Measurements from ENCODE around the gene CILP2.

Gene CILP2

DNA sequence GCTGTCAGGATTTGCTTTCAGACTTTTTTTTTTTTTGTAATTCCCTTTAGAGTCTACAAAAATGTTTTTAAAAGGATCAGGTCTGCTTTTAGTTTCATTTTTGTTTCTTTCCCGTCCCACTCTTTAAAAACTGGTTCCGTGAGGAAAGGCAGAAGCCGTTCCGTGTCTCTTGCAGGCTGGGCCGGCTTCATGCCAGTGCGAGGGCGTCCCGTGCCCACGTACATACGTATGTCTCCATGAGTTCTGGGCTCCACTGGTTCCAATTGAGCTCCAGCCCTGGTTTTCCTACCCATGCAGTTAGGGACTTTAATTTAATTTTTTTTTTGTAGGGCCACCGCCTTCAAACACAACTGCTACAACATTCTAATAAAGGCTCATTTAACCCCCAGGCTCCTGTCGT lies 31.5 kb upstream of the CILP2 start:
- DNase-seq = no peak

DNA sequence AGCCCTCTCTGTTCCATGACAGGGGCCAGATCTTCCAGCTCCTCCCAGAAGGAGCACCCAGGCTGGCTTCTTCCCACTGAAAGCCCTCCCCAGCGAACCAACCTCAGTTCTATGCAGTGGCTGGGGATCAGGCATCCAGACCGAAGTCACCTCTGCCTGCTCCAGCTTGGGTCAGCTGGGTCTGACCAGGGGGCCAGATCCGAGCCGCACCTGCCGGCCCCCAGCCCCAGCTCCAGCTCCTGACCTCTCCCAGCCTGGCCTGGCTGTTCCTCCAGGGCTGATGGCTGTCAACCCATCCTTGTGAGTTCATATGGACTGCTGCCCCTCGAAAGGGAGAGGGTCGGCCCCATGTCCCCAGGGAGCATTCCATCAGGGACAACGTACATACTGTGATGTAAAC lies 30.7 kb upstream of the CILP2 start:
- DNase-seq = no peak

DNA sequence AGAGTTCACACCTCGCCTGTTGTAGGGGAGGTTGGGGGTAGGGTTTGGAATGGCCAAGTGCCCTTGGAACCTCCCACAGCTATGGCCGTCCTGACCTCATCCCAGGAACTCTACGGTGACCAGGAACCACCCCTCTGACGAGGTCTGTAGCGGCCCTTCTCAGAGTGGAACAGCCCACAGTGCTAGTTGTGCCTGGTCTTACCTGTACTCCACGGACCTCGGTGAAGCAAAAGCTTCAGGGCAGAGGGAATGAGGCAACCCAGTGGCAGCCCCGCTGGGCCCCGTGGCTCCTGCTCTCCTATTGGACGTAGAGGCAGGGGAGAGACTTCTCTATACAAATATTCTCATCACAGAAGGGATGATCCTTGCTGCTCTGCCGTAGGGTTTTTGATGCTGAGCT lies 29.8 kb upstream of the CILP2 start:
- no peak for DNase-seq

DNA sequence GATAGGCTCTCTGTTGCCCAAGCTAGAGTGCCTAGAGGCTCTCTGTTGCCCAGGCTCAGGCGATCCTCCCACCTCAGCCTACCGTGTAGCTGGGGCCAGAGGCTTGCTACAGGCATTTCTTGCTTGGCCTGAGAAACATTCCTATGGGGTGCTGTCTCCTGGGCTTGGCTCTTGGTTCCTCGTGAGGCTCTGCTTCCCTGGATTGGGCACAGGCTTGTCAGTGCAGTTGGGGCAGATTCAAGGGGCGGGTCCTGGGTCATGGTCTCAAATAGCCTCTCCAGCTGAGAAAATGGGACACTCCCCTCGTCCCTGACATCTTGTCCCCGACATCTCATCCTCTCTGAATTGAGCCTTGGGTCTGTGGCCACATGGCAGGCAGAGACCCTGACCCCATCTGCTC lies 27.6 kb upstream of the CILP2 start:
- DNase-seq = no peak

DNA sequence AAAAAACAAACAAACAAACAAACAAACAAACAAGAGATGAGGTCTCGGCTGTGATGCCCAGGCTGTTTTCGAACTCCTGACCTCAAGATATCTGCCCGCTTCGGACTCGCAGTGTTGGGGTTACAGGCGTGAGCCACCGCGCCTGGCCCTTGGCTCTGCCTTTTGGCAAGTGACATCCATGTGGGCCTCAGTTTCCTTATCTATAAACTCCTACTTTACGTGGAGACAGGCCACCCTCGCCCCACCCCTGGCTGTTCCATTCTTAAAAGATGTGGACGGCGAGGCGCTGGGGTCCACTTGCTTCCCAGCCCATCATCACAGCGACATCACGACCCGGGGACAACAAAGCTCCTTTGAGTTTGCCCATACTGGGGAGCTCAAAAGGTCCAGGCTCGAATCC lies 24.4 kb upstream of the CILP2 start:
- no peak for DNase-seq

DNA sequence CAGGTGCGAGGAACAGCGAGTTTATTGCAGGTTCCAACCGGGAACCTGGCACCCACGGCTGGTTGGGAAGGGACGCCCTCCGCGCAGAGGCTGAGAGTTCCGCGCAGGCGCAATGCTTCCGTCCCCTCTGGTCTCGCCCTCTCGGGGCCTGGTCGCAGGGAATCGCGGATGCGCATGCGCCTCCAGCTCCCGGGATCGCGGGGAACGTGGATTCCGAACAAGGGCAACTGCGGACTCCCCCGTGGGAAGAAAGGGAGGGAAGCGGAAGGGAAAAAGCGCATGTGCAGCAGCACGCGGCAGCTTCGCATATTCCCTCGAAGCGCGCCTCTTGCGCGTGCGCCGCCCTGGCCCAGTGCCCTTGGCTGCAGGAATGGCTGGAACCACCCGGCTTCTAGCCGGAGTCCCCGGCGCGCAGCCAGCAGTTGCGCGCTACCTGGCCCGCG lies 23.8 kb upstream of the CILP2 start:
- no peak for DNase-seq

DNA sequence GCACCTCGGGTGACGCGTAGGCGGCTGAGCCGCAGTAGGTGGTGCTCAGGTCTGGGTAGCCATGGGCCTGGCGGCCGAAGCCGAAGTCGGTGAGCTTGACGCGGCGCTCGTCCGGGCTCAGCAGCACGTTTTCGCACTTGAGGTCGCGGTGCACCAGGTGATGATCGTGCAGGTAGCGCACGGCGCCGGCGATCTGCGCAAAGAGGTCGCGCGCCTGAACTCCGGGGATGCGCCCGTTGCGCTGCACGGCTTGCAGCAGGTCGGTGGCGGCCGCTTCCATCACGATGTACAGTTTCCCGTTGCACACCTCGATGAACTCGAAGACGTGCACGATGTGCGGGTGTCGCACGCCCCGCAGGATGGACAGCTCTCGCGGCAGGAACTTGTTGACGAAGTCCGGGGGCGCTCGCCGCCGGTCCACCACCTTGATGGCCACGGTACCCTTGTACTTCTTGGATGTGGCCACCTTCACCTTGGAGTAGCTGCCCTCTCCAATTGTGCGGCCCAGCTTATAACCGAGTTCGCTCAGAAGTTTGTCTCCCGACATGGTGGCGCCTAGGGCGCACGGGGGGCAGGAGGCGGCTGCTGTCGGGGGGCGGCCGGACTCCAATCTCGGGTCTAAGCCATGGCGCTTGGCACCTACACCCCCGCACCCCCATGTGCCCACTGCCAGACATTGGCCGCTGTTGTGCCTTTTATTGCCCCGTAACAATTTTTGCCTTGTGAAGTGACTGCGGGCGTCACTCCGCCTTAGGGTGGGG lies 23.0 kb upstream of the CILP2 start, which contains the start of gene TSSK6:
TSS of gene TSSK6 (minus strand) at position 668 of the 761 bp plus-strand sequence. CDS start at position 547, 121 bp downstream.
- DNase-seq = no peak

DNA sequence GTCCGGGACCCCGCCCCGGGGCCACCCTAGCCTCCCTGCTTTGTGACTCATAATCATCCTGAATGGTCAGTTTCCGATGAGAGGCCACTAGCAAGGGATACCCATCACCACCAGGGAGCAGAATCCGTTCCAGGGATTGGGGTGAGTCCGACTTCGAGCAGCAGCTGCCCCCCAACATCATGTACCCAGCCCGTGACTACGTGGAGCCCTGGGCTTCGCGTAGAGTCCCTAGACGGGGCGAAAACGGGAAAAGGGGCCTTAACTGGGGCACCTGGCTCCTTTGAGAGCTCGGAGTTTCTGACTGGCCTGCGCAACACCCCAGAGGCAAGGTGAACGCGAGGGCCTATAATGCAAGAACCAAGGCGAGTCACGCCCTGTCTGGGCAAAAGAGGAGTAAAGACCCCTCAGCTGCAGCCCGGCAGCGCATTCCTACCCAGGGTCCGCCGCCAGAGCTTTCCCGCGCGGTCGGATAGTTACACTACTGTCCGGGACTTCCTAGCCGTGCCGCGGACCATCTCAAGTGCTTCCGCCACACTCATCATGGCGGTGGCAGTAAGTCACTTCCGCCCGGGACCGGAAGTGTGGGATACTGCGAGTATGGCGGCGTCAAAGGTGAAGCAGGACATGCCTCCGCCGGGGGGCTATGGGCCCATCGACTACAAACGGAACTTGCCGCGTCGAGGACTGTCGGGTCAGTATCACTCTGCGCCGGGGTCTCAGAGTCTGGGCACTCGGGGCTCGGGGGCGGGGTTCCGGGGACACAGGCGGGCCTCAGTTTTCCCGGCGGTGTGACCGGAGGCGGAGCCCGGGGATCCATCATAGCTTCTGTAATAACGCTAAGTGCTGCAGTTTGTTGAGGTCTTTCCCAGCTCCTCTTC lies 22.2 kb upstream of the CILP2 start, which contains the start of gene NDUFA13:
TSS of gene NDUFA13 (plus strand) at position 584 of the 878 bp plus-strand sequence. CDS start at position 598, 14 bp downstream.
- DNase-seq = peak; percentile 85

DNA sequence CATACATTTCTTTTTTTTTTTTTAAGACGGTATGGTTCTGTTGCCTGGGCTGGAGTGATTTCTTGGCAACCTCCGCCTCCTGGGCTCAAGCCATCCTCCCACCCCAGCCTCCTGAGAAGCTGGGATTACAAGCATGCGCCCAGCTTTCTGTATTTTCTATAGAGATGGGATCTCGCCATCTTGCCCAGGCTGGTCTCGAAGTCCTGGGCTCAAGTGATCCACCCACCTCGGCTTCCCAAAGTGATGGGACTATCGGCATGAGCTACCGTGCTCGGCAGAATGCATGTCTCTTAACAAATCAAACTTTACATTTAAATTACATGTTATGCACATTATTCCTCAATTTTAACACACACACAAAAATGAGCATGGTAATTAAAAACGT lies 20.8 kb upstream of the CILP2 start:
- no peak for DNase-seq

DNA sequence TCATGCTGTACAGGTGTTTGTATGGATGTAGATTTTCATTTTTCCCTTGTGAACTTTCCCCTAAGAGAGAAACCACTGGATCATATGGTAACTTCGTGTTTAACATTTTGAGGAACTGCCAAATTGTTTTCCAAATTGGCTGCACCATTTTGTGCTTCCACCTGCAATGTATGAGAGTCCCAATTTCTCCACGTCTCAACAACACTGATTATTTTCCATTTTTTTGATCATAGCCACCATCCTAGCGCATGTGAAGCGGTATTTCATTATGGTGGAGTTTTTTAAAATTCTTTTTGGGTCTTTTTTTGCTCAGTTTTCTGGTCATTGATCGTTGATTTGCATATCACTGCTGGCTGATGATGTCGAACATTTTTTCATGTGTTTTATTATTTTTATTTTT lies 17.1 kb upstream of the CILP2 start:
- DNase-seq = no peak

DNA sequence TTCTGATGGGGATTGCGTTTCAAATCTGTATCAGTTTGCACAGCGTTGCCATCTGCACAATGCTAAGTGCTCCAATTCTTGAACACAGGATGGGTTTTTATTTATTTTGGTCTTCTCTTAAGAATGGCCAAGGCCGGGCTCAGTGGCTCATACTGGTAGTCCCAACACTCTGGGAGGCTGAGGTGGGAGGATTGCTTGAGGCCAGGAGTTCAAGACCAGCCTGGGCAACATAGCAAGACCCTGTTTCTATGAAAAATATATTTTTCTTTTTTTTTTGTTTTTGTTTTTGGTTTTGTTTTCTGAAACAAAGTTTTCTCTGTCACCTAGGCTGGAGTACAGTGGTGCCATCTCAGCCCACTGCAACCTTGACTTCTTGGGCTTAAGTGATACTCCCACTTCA lies 14.9 kb upstream of the CILP2 start:
- no peak for DNase-seq

DNA sequence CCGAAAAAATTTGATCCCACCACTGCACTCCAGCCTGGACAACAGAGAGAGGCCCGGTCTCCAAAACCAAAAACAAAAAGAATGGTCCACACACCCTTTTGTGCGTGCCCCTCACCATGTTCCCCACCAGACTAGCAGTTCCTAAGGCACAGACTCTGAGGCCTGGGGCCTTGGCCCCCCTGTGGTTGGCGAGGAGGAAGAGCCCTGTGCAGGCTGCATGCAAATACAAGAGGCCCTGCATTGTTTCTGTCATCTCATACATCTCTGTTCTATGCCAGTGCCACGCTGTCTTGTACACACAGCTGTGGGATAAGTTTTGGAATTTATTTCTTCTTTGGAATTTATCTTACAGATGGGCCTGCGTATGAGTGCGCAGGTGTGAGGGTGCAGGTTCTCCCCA lies 14.0 kb upstream of the CILP2 start:
- DNase-seq = no peak

DNA sequence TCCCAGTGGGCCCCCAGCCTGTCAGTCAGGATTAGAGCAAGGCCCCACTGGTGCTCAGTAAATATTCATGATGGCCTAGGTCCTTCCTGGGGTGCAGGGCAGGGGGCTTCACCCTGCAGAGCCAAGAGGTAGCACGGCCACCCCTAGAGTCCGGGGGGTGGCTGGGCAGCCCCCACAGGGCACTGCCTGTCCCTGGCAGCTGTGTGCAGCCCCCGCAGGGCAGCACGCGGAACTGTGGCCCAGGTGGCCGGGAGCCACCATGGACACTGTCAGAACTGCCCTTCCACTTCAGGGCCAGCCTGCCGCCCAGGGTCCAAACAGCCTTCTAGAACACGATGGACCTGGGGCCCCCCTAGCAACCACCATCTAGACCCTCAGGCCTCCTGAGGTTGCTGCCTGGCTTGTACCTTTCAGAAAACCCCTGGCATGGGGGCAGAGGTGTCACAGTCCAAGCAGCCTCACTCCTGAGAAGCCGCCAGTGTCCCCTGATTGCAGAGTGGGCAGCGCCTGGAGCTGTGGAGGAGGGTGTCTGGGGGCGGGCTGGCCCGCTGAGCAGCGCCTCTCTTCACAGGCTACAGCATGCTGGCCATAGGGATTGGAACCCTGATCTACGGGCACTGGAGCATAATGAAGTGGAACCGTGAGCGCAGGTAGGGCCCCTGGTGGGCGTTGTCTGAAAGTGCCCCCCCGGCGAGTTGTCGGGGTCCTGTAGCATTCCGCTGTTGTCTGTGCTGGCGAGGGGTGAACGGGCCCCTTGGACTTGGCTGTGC lies 12.3 kb upstream of the CILP2 start:
- no peak for DNase-seq

DNA sequence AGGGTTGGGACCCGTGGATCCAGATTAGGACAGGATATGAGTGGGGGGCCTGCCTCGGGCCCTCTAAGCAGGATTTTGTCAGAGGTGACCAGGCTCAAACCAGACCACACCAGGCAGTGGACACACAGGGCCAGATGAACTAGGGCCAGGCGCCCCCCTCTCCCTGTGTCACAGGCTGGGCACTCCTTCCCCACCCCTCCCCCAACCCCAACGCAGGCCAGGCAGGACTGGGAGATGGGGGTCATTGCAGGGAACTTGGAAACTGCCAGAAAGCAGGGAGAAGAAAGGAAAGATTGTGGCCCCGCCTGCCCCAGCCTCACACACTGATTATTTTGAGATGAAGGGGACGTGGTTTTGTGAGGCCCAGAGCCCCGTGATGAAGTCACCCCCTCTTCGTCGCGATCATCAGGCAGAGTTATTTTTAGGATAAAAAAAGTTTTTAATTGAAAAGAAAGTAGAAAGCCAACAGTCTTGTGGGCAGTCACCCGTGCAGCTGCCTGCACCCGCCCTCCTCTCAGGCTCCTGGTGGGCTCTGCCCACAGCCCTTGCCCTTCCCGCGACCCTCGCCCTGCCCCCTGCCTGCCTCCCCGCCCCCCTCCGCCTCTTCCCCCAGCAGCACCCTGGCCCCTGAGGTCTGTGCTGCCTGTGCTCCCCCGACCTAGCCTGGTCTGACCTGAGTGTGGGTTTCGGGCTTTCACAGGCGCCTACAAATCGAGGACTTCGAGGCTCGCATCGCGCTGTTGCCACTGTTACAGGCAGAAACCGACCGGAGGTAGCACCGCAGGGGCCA lies 11.3 kb upstream of the CILP2 start:
- DNase-seq = no peak

DNA sequence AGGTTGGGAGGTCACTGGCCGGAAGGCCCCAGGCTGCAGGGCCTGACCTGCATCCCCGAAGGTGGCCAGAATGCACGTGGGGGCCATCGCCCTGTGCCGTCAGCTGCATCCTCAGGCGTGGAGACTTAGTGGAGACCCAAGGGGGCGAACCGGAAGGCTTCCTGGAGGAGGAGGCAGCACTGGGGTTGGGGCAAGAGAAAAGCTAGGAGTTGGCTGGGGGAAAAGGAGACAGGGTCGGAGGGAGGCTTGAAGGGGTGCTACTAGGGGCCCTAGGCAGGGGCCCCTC lies 10.8 kb upstream of the CILP2 start:
- DNase-seq = no peak

DNA sequence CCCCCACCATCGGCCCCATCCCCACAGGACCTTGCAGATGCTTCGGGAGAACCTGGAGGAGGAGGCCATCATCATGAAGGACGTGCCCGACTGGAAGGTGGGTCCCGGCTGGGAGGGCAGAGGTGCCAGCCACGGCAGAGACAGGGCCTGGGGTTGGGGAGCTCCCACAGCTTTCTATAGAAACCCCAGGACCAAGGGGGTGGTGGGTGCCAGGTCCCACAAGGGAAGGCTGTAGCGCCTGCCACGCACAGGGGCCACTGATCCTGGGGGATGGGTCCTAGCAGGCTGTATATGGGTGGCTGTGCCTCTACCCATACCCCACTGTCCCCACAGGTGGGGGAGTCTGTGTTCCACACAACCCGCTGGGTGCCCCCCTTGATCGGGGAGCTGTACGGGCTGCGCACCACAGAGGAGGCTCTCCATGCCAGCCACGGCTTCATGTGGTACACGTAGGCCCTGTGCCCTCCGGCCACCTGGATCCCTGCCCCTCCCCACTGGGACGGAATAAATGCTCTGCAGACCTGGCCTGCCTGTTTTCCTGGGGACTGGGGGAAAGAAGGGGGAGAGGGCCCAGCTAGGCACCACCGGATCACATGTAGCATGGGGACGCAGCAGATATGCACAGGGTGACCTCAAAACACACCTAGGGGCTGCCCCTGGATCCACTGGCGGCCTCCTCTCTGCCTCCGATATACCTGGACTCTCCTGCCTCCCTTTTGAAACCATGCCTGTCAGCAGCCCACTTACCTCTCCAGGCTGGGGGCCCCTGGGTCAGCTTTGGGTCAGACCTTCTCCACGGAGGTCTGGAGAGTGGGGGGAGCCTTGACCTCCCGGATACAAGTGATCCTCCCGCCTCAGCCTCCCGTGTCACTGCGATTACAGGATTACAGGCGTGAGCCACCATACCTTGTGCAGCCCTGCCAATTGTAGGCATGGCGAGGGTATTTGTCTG lies 10.1 kb upstream of the CILP2 start:
- DNase-seq = no peak

DNA sequence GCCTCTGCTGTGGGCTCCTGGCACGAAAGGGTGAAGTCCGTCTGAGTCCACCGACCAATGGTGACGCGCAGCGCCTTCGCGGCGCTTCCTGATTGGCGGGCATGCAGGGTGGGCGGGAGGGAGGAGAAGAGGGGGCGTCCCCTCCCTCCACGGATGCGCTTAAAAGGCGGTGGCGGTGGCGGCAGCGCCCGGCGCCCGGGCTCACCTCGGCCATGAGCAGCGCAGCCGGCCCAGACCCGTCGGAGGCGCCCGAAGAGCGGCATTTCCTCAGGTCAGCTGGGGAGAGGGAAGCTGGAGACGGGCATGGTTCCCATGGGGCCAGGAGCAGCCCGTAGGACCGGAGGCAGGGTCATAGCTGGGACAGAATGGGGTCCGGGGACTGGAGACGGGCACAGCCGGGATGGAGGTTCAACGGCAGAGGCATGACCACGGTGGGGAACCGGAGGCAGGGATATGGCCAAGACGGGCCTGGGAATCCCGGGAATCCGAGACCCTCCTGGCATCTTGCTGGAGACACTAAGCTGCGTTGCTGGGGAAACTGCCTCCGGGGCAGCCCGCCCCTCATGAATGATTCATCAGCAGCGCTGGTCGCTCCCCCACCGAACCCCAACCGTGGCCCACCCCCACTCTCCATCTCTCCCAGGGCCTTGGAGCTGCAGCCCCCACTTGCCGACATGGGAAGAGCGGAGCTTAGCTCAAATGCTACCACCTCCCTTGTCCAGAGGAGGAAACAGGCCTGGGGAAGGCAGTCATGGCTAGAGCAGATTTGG lies 9.2 kb upstream of the CILP2 start, which contains the start of gene YJEFN3:
TSS of gene YJEFN3 (plus strand) at position 191 of the 770 bp plus-strand sequence. CDS start at position 213, 22 bp downstream.
- no peak for DNase-seq

DNA sequence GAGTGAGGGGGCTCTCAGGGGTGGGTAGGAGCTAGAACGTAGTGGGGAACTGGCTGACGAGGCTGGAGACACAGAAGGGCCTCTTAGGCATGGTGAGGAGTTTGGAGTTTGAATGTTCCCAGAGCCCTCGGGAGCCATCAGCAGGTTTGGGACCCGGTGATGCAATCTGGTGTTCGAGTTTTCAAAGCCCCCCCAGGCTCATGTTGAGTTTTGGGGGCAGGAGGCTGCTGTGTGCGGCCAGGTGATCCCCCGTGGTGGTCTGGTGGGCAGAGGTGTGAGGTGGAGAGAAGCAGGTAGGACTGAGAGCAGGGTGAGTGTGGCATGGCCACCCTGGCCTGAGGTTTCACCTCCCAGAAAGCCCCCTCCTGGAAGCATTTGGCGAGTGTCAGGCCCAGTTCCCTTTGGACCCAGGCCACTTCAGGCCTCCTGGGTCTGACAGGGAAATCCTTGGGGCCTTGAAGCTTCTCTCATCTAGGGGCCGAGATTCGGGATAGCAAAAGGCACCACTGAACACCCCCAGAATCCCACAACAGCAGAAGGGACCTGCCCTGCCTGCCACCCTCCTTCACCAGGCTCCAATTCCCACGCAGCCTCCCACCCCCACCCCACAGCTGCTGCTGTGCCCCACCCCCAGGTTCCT lies 8.2 kb upstream of the CILP2 start:
- DNase-seq = no peak

DNA sequence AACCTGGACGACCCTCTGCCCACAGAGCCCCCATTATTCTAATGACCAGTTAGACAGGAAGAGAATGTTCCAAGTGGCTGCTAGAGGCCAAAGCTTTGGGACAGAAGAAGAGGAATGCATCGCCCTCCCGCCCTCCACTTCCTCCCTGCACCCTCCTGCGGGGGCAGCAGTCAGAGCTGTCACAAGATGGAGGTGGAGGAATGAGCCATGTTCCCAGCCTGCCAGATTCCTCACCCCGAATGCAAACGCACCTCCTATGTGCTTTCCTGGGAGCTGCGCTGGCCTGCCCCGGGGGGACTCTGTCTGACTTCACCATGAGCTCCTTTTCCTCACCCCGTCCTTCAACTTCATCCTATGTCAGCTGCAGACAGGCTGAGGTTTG lies 7.7 kb upstream of the CILP2 start:
- DNase-seq = no peak

DNA sequence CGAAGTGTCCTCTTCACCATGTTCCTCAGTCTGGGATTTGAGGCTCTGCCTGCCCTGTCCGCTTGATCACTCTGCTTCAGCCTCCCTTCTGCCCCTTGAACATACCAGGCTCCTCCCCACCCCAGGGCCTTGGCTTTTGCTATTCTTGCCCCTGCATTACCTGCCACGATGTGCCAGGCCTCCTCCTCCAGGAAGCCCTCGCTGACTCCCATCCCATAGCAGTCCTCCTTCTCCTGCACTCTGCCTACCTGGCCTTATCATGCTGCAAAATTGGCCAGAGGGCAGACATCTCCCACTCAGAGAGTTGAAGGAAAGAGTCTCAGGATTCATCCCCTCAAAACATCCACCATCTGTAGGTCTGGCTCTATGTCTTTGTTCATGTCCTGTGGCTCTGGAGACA lies 7.2 kb upstream of the CILP2 start:
- no peak for DNase-seq
